Neuronal stem cell (in vitro differentiated cells): ENCODE results near the gene LIMD2.

Experiments
- DNase-seq: peaks from one replicate; pipeline ENCODE4 v3.0.0-alpha.2; 2013; ENCODE audit warnings: low spot score
- H2AFZ ChIP-seq: one replicate; pipeline ENCODE4 v1.6.1; 2013; ENCODE audit warnings: mild to moderate bottlenecking, low read length, inconsistent platforms
- H2AK5ac ChIP-seq: 2 replicates; pipeline ENCODE4 v1.6.1; 2013; ENCODE audit warnings: low read depth, mild to moderate bottlenecking, inconsistent platforms, low read length, moderate library complexity, mixed read lengths
- H2BK120ac ChIP-seq: 2 replicates; pipeline ENCODE4 v1.6.1; 2013; ENCODE audit warnings: low read depth, mild to moderate bottlenecking, inconsistent platforms, low read length, moderate library complexity, mixed read lengths
- H2BK12ac ChIP-seq: one replicate; pipeline ENCODE4 v1.6.1; 2013; ENCODE audit warnings: low read length, inconsistent platforms
- H2BK15ac ChIP-seq: 2 replicates; pipeline ENCODE4 v1.6.1; 2013; ENCODE audit warnings: mild to moderate bottlenecking, low read length, inconsistent platforms, mixed read lengths
- H2BK5ac ChIP-seq: one replicate; pipeline ENCODE4 v1.6.1; 2013; ENCODE audit warnings: inconsistent platforms, mild to moderate bottlenecking, low read length, moderate library complexity
- H3K14ac ChIP-seq: one replicate; pipeline ENCODE4 v1.6.1; 2013; ENCODE audit warnings: low read length, inconsistent platforms
- H3K18ac ChIP-seq: 2 replicates; pipeline ENCODE4 v1.6.1; 2013; ENCODE audit warnings: low read length, inconsistent platforms
- H3K23ac ChIP-seq: 2 replicates; pipeline ENCODE4 v1.6.1; 2013; ENCODE audit warnings: low read depth, mild to moderate bottlenecking, mixed read lengths, low read length, inconsistent platforms; ENCODE audit not compliant: poor library complexity
- H3K27ac ChIP-seq: replicated peaks from 3 replicates; pipeline ENCODE4 v1.5.1; 2013; ENCODE audit warnings: low read length, inconsistent platforms
- H3K27me3 ChIP-seq, 3 experiments: 2 replicates each; pipeline ENCODE4 v1.6.1; 2013; ENCODE audit warnings: low read length in 3 of 3, mild to moderate bottlenecking in 2 of 3, inconsistent platforms in 1 of 3, low read depth in 1 of 3, mixed read lengths in 1 of 3, moderate library complexity in 1 of 3; ENCODE audit not compliant: control insufficient read depth in 3 of 3, insufficient read depth in 3 of 3
- H3K36me3 ChIP-seq, 2 donors: replicated peaks in 1 of 2; 2 replicates each; pipeline ENCODE4 v1.6.1; 2013; ENCODE audit warnings: low read length in 2 of 2; ENCODE audit not compliant: control insufficient read depth in 2 of 2, insufficient read depth in 2 of 2
- H3K4ac ChIP-seq: 2 replicates; pipeline ENCODE4 v1.6.1; 2013; ENCODE audit warnings: inconsistent platforms, mild to moderate bottlenecking, low read length, moderate library complexity
- H3K4me1 ChIP-seq, 2 donors: 1 replicate in 1 of 2; 2 replicates in 1 of 2; pipeline ENCODE4 v1.6.1; 2013; ENCODE audit warnings: low read length in 2 of 2, low read depth in 1 of 2; ENCODE audit not compliant: control insufficient read depth in 2 of 2, insufficient read depth in 1 of 2
- H3K4me2 ChIP-seq: one replicate; pipeline ENCODE4 v1.6.1; 2013; ENCODE audit warnings: mild to moderate bottlenecking, low read length, inconsistent platforms; ENCODE audit not compliant: insufficient read depth, poor library complexity, severe bottlenecking
- H3K4me3 ChIP-seq, 2 donors: 2 replicates each; pipeline ENCODE4 v1.5.1; 2013; ENCODE audit warnings: low read length in 2 of 2, mild to moderate bottlenecking in 2 of 2, inconsistent platforms in 1 of 2, moderate library complexity in 1 of 2
- H3K79me1 ChIP-seq: one replicate; pipeline ENCODE4 v1.6.1; 2013; ENCODE audit warnings: low read depth, mild to moderate bottlenecking, inconsistent platforms, low read length, moderate library complexity
- H3K9ac ChIP-seq: one replicate; pipeline ENCODE4 v1.6.1; 2013; ENCODE audit warnings: mild to moderate bottlenecking, low read depth, low read length, inconsistent platforms; ENCODE audit not compliant: poor library complexity
- H3K9me3 ChIP-seq, 2 donors: replicated peaks in 1 of 2; 2 replicates each; pipeline versions ENCODE3 to v1.6.1; 2013; ENCODE audit warnings: low read length in 2 of 2, mild to moderate bottlenecking in 2 of 2, inconsistent platforms in 1 of 2, low read depth in 1 of 2, mixed read lengths in 1 of 2, moderate library complexity in 1 of 2; ENCODE audit not compliant: control insufficient read depth in 2 of 2, insufficient read depth in 1 of 2
- H4K8ac ChIP-seq: one replicate; pipeline ENCODE4 v1.6.1; 2013; ENCODE audit warnings: low read depth, mild to moderate bottlenecking, inconsistent platforms, low read length, moderate library complexity
- H4K91ac ChIP-seq: one replicate; pipeline ENCODE4 v1.6.1; 2013; ENCODE audit warnings: low read length, low read depth, mild to moderate bottlenecking, inconsistent platforms; ENCODE audit not compliant: poor library complexity
- WGBS, 2 donors: extraction: QIAGEN DNeasy Blood & Tissue Kit; methylation state at CpG; one replicate each; pipeline ENCODE4 v1.1.7; 2013; ENCODE audit warnings: missing lambda C conversion rate in 2 of 2, mixed read lengths in 1 of 2; ENCODE audit not compliant: insufficient read length in 2 of 2, insufficient replicate concordance in 1 of 2; ENCODE audit errors: extremely low coverage in 2 of 2; 5-methylcytosine and 5-hydroxymethylcytosine counted together

Gene LIMD2

GRCh38 chr17:63676584-63676983 is 23.3 kb downstream of the LIMD2 start:
- DNase-seq: no peak
- H3K27me3 ChIP-seq: no peaks in the 10 kb centered on the region
- H3K4me1 ChIP-seq: peaks cover 4 to 5% of the 10 kb centered on the region in 2 donors
- no peak overlapping the region for H3K9ac ChIP-seq
- no CpG with 5 or more reads among the region's 3 CpGs for WGBS, 2 donors
- H4K8ac ChIP-seq: no peak overlapping the region
- H2BK15ac ChIP-seq: no peak overlapping the region
- H4K91ac ChIP-seq: no peak overlapping the region
- H2BK12ac ChIP-seq: no peak overlapping the region
- no peak overlapping the region for H3K4ac ChIP-seq
- H3K4me3 ChIP-seq: no peak overlapping the region
- no peak overlapping the region for H2AK5ac ChIP-seq
- H3K79me1 ChIP-seq: no peaks in the 10 kb centered on the region
- no peak overlapping the region for H3K27ac ChIP-seq
- no peak overlapping the region for H2AFZ ChIP-seq
- H2BK5ac ChIP-seq: no peak overlapping the region
- no peak overlapping the region for H3K18ac ChIP-seq
- H2BK120ac ChIP-seq: no peak overlapping the region
- H3K23ac ChIP-seq: no peak overlapping the region
- no peaks in the 10 kb centered on the region for H3K9me3 ChIP-seq
- no peak overlapping the region for H3K14ac ChIP-seq
- H3K4me2 ChIP-seq: no peak overlapping the region
- peaks cover 2 to 45% of the 10 kb centered on the region in 2 donors for H3K36me3 ChIP-seq

GRCh38 chr17:63675607-63676546 is 24.0 kb downstream of the LIMD2 start:
- no peaks in the 10 kb centered on the region for H3K79me1 ChIP-seq
- no peak overlapping the region for H2AK5ac ChIP-seq
- H3K9me3 ChIP-seq: no peaks in the 10 kb centered on the region
- no peak for DNase-seq
- no peak overlapping the region for H2BK15ac ChIP-seq
- H3K4me3 ChIP-seq: no peak overlapping the region
- H3K36me3 ChIP-seq: peaks cover 2 to 44% of the 10 kb centered on the region in 2 donors
- no peak overlapping the region for H2BK12ac ChIP-seq
- H2BK5ac ChIP-seq: no peak overlapping the region
- no peak overlapping the region for H3K18ac ChIP-seq
- H4K91ac ChIP-seq: no peak overlapping the region
- H4K8ac ChIP-seq: no peak overlapping the region
- no peak overlapping the region for H3K4me2 ChIP-seq
- no peak overlapping the region for H3K4ac ChIP-seq
- H2AFZ ChIP-seq: no peak overlapping the region
- no CpG with 5 or more reads among the region's 6 CpGs for WGBS, 2 donors
- no peak overlapping the region for H3K9ac ChIP-seq
- peaks cover 2 to 5% of the 10 kb centered on the region in 2 donors for H3K4me1 ChIP-seq
- H2BK120ac ChIP-seq: no peak overlapping the region
- H3K14ac ChIP-seq: no peak overlapping the region
- H3K23ac ChIP-seq: no peak overlapping the region
- H3K27me3 ChIP-seq: no peaks in the 10 kb centered on the region
- H3K27ac ChIP-seq: no peak overlapping the region

DNA sequence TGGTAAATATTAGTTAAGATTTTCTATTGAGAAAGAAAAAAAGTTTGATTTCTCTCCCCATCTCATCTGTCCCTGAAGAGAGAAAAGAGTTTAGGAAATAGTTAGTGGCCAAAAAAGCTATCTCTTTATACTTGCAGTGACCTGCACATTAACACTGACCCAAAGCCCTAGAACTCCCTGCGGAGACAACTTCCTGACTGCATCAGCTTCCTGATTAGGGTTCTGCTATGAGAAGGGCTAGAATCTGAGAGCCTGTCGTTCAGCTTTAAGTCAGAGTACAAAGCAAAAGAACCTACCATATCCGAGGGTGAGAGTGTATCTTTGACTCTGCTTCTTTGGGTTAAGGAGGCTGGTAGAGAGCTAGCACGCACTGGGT is 24.7 kb downstream of the LIMD2 start:
- Histone ChIP-seq H3K36me3 (peaks cover 2 to 44% of the 10 kb centered on the region in 2 donors), H3K4me1 (peaks cover 2 to 5% of the 10 kb centered on the region in 2 donors)

GRCh38 chr17:63672856-63673255 is 27.1 kb downstream of the LIMD2 start:
- DNase-seq: no peak
- H3K18ac ChIP-seq: no peak overlapping the region
- WGBS, 2 donors: no CpG with 5 or more reads among the region's 2 CpGs

More for the DNA sequence above, 24.7 kb downstream of the LIMD2 start:
- no peaks in the 10 kb centered on the region for H3K79me1 ChIP-seq
- H2AFZ ChIP-seq: no peak overlapping the region
- H2BK12ac ChIP-seq: no peak overlapping the region
- DNase-seq: no peak
- no peak overlapping the region for H3K4me2 ChIP-seq
- H2AK5ac ChIP-seq: no peak overlapping the region
- no peak overlapping the region for H3K4ac ChIP-seq
- H2BK15ac ChIP-seq: no peak overlapping the region
- no peak overlapping the region for H3K4me3 ChIP-seq
- no peak overlapping the region for H3K14ac ChIP-seq
- no peak overlapping the region for H2BK5ac ChIP-seq
- H2BK120ac ChIP-seq: no peak overlapping the region
- no peak overlapping the region for H3K9ac ChIP-seq
- no peak overlapping the region for H4K8ac ChIP-seq
- H3K27me3 ChIP-seq: no peaks in the 10 kb centered on the region
- H3K9me3 ChIP-seq: no peaks in the 10 kb centered on the region
- WGBS, 2 donors: no CpG with 5 or more reads among the region's 4 CpGs
- H3K23ac ChIP-seq: no peak overlapping the region
- no peak overlapping the region for H4K91ac ChIP-seq
- H3K18ac ChIP-seq: no peak overlapping the region
- H3K27ac ChIP-seq: no peak overlapping the region

More at GRCh38 chr17:63672856-63673255, 27.1 kb downstream of the LIMD2 start:
- Histone ChIP-seq H3K14ac (no peak overlapping the region), H3K23ac (no peak overlapping the region), H3K79me1 (no peaks in the 10 kb centered on the region), H3K9me3 (no peaks in the 10 kb centered on the region), H3K27ac (no peak overlapping the region), H2AFZ (no peak overlapping the region), H3K27me3 (no peaks in the 10 kb centered on the region), H4K8ac (no peak overlapping the region), H2BK120ac (no peak overlapping the region), H3K4me3 (no peak overlapping the region), H3K4me1 (peaks cover 2 to 5% of the 10 kb centered on the region in 2 donors), H2BK12ac (no peak overlapping the region), H3K4me2 (no peak overlapping the region), H4K91ac (no peak overlapping the region), H3K36me3 (peaks cover 0 to 59% of the 10 kb centered on the region in 2 donors), H2AK5ac (no peak overlapping the region), H2BK5ac (no peak overlapping the region), H3K9ac (no peak overlapping the region), H3K4ac (no peak overlapping the region), H2BK15ac (no peak overlapping the region)
